NT2/D1 (cell line): ENCODE measurements around the gene MLF2.

Experiments used
- SUZ12 ChIP-seq: IDR thresholded peaks from 2 replicates; pipeline ENCODE4 v1.6.1; 2011; ENCODE audit not compliant: insufficient read length, insufficient read depth; ENCODE audit errors: extremely low read depth
- YY1 ChIP-seq: IDR thresholded peaks from 2 replicates; pipeline ENCODE4 v1.6.1; 2011; ENCODE audit not compliant: insufficient read length, insufficient read depth
- ZNF274 ChIP-seq: IDR thresholded peaks from 2 replicates; pipeline ENCODE4 v1.6.1; 2011; ENCODE audit warnings: mild to moderate bottlenecking, low read depth, low read length

- no peak for TF ChIP-seq YY1
- no peak for TF ChIP-seq ZNF274
- peak; percentile 38 for TF ChIP-seq SUZ12
Observed at GRCh38 chr12:6700646-6701051, 52.3 kb downstream of the MLF2 start, which contains the start of gene PIANP.
